ENCODE results near the gene ABHD8.
A peak's percentile ranks its signal among the peaks of the same experiment; 100 is the strongest.

ABHD8 gene

GRCh38 chr19:17302391-17303166, 646 bp downstream of the ABHD8 start:
- H4K20me1 ChIP-seq (ENCODE audit: insufficient read depth, low read length, poor library complexity, severe bottlenecking) = no peaks in the 10 kb centered on the region
- H3K9me2 ChIP-seq (replicated peaks; ENCODE audit: low read depth, low read length) = no peaks in the 10 kb centered on the region
- 0 out of 2 replicates have a peak, but pooled peaks cover 2% of the 10 kb centered on the region for H3K9me3 ChIP-seq (ENCODE audit: insufficient read depth, low read depth, low read length)
- H3K79me2 ChIP-seq (ENCODE audit: insufficient read depth, low read length) = peaks cover 33% of the 10 kb centered on the region
- peaks cover 26% of the 10 kb centered on the region for H3K4me1 ChIP-seq (ENCODE audit: insufficient read depth, low read length, poor library complexity, severe bottlenecking)
- no peaks in the 10 kb centered on the region for H3K36me3 ChIP-seq (ENCODE audit: insufficient read depth, low read length)
- H3K4me2 ChIP-seq (ENCODE audit: low read depth, low read length, poor library complexity, severe bottlenecking) = peak overlapping the region; percentile 83
- no peaks in the 10 kb centered on the region for H3K27me3 ChIP-seq (ENCODE audit: insufficient read depth, low read length, poor library complexity, severe bottlenecking)
- peak overlapping the region; percentile 83 for H3K9ac ChIP-seq (ENCODE audit: low read depth, low read length, poor library complexity, severe bottlenecking)
- peaks cover 9% of the 10 kb centered on the region; the same call in 1 of the 2 replicates for H3F3A ChIP-seq (ENCODE audit: low read depth)
- TF ChIP-seq CTCF (conservative IDR thresholded peaks at IDR 0.05; ENCODE audit: low read length) (no peak), EZH2phosphoT487 (IDR thresholded peaks at IDR 0.05; ENCODE audit: borderline replicate concordance) (no peak)
- peak overlapping the region; percentile 77 for H2AFZ ChIP-seq (ENCODE audit: low read length)
- peak overlapping the region; percentile 77 for H3K4me3 ChIP-seq (ENCODE audit: low read length, poor library complexity, severe bottlenecking)

- peaks cover 20% of the 10 kb centered on the region for H3K79me2 ChIP-seq (ENCODE audit: insufficient read depth, low read length)
Measured at GRCh38 chr19:17300992-17301619, 2.1 kb downstream of the ABHD8 start.

GRCh38 chr19:17296976-17297375, 6.2 kb downstream of the ABHD8 start:
- Histone ChIP-seq H3K4me1 (ENCODE audit: insufficient read depth, low read length, poor library complexity, severe bottlenecking) (peaks cover 1% of the 10 kb centered on the region), H3K4me3 (ENCODE audit: low read length, poor library complexity, severe bottlenecking) (no peak overlapping the region), H3K4me2 (ENCODE audit: low read depth, low read length, poor library complexity, severe bottlenecking) (no peak overlapping the region), H3K9me2 (replicated peaks; ENCODE audit: low read depth, low read length) (no peaks in the 10 kb centered on the region), H3K79me2 (ENCODE audit: insufficient read depth, low read length) (peaks cover 12% of the 10 kb centered on the region; the same call in 1 of the 2 replicates), H3K36me3 (ENCODE audit: insufficient read depth, low read length) (no peaks in the 10 kb centered on the region), H3K9ac (ENCODE audit: low read depth, low read length, poor library complexity, severe bottlenecking) (no peak overlapping the region), H3K9me3 (ENCODE audit: insufficient read depth, low read depth, low read length) (0 out of 2 replicates have a peak, but pooled peaks cover 2% of the 10 kb centered on the region), H3F3A (ENCODE audit: low read depth) (no peaks in the 10 kb centered on the region), H3K27me3 (ENCODE audit: insufficient read depth, low read length, poor library complexity, severe bottlenecking) (no peaks in the 10 kb centered on the region), H2AFZ (ENCODE audit: low read length) (no peak overlapping the region), H4K20me1 (ENCODE audit: insufficient read depth, low read length, poor library complexity, severe bottlenecking) (no peaks in the 10 kb centered on the region)
- no peak for TF ChIP-seq EZH2phosphoT487 (IDR thresholded peaks at IDR 0.05; ENCODE audit: borderline replicate concordance)
- TF ChIP-seq CTCF (conservative IDR thresholded peaks at IDR 0.05; ENCODE audit: low read length) = no peak

More at GRCh38 chr19:17300992-17301619, 2.1 kb downstream of the ABHD8 start:
- H3K9me2 ChIP-seq (replicated peaks; ENCODE audit: low read depth, low read length) = no peaks in the 10 kb centered on the region
- H3K9ac ChIP-seq (ENCODE audit: low read depth, low read length, poor library complexity, severe bottlenecking) = no peak overlapping the region
- peak overlapping the region; percentile 5 for H3K4me2 ChIP-seq (ENCODE audit: low read depth, low read length, poor library complexity, severe bottlenecking)
- H3K4me1 ChIP-seq (ENCODE audit: insufficient read depth, low read length, poor library complexity, severe bottlenecking) = peaks cover 21% of the 10 kb centered on the region
- no peak overlapping the region for H2AFZ ChIP-seq (ENCODE audit: low read length)
- peaks cover 9% of the 10 kb centered on the region; the same call in 1 of the 2 replicates for H3F3A ChIP-seq (ENCODE audit: low read depth)
- H3K9me3 ChIP-seq (ENCODE audit: insufficient read depth, low read depth, low read length) = 0 out of 2 replicates have a peak, but pooled peaks cover 2% of the 10 kb centered on the region
- H4K20me1 ChIP-seq (ENCODE audit: insufficient read depth, low read length, poor library complexity, severe bottlenecking) = no peaks in the 10 kb centered on the region
- H3K4me3 ChIP-seq (ENCODE audit: low read length, poor library complexity, severe bottlenecking) = no peak overlapping the region
- no peaks in the 10 kb centered on the region for H3K27me3 ChIP-seq (ENCODE audit: insufficient read depth, low read length, poor library complexity, severe bottlenecking)
- H3K36me3 ChIP-seq (ENCODE audit: insufficient read depth, low read length) = no peaks in the 10 kb centered on the region
- TF ChIP-seq CTCF (conservative IDR thresholded peaks at IDR 0.05; ENCODE audit: low read length) (no peak), EZH2phosphoT487 (IDR thresholded peaks at IDR 0.05; ENCODE audit: borderline replicate concordance) (no peak)

Measured in Loucy (cell line).